ENCODE data around the gene SPATA2L. TPM values are rescaled to one million over a fixed set of nuclear protein-coding genes. Genes with fewer than 3 reads are reported as not detected.
A peak's percentile ranks its signal among the peaks of the same experiment; 100 is the strongest.

Gene SPATA2L
- total RNA-seq, 1 donor from 2014 or later, result 10.8 TPM

DNA sequence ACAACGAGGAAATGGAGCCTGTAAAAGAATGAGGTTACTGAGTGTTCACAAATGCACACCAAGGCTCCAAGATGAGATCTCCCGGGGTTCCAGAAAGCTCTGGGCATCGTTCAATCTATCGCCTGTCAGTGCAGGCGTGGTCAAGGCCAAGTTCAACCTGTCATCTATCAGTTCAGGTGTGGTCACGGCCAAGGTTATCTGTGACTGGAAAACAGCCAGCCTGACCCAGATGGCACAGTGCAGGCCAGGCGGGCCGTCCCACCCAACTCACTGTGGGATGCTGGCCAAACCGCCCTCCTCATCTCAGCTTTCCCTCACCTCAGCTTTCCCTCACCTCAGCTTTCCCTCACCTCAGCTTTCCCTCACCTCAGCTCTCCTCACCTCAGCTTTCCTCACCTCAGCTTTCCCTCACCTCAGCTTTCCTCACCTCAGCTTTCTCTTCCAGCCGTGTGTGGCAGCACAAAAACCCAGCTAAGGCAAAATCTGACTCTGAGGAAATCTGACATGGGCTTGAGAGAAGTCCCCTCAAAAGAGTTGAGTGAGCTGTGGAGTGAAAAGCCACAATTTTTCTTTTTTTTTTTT is 46.4 kb downstream of the SPATA2L start:
- peaks cover 9% of the 10 kb centered on the region for H3K4me1 Mint-ChIP-seq (ENCODE audit: low read depth, unreplicated experiment)

DNA sequence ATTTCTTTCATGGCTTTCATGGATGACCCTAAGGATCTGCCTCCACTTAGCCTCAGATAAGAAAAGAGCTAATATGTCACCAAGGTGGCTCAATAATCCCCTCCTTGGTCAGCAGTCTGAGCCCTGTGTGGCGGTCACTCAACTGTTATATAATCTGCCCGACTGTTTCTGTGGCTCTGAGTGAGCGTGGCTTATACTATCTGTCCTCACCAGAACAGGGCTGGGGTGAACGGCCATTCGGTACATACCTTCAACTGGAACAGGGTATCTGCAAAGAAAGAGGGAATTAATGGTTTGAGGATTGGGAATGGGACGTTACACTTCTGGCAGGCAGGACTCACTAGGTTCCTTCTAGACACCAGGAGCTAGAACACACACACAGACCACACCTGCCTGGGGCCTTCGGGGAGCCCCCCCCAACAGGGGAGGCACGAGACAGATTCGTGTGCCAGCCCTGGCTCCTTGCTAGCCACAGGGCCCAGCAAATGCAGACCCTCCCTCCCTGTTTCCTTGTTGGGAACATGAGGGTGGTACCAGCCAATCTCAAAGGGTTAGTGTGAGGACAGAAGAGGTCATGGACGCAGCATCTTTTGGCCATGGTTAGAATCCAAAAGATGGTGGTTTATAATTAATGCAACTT is 47.7 kb downstream of the SPATA2L start:
- Histone ChIP-seq H3K27me3 (ENCODE audit: insufficient read depth, low read length) (no peaks in the 10 kb centered on the region), H3K4me1 (ENCODE audit: insufficient read depth, low read length) (peaks cover 8% of the 10 kb centered on the region), H3K4me2 (ENCODE audit: low read length) (no peak overlapping the region), H3K79me2 (ENCODE audit: insufficient read depth, low read length) (peaks cover 62% of the 10 kb centered on the region), H3K9ac (ENCODE audit: low read length) (no peak overlapping the region), H4K20me1 (ENCODE audit: insufficient read depth, low read length) (peaks cover 48% of the 10 kb centered on the region), H3K27ac (ENCODE audit: low read depth, low read length) (no peak overlapping the region), H3K9me3 (ENCODE audit: insufficient read depth, low read depth, low read length) (no peaks in the 10 kb centered on the region), H2AFZ (ENCODE audit: low read depth, low read length) (no peak overlapping the region), H3K36me3 (ENCODE audit: insufficient read depth, low read length) (no peaks in the 10 kb centered on the region), H3K4me3 (ENCODE audit: insufficient read depth, low read depth, low read length) (no peak overlapping the region)
- FAIRE-seq (no peak), DNase-seq (ENCODE audit: low read depth) (no peak)
- Mint-ChIP-seq H3K27ac (ENCODE audit: unreplicated experiment) (no peak overlapping the region), H3K4me1 (ENCODE audit: low read depth, unreplicated experiment) (peaks cover 7% of the 10 kb centered on the region), H3K27me3 (ENCODE audit: low read depth, unreplicated experiment) (no peaks in the 10 kb centered on the region), H3K9me3 (ENCODE audit: unreplicated experiment) (no peaks in the 10 kb centered on the region), H3K4me3 (ENCODE audit: unreplicated experiment) (no peak overlapping the region), H3K36me3 (ENCODE audit: low read depth, unreplicated experiment) (peaks cover 6% of the 10 kb centered on the region)
- TF ChIP-seq EZH2 (IDR thresholded peaks at IDR 0.05; ENCODE audit: insufficient read depth, low read length), result no peak
- TF ChIP-seq, protein P1, sequence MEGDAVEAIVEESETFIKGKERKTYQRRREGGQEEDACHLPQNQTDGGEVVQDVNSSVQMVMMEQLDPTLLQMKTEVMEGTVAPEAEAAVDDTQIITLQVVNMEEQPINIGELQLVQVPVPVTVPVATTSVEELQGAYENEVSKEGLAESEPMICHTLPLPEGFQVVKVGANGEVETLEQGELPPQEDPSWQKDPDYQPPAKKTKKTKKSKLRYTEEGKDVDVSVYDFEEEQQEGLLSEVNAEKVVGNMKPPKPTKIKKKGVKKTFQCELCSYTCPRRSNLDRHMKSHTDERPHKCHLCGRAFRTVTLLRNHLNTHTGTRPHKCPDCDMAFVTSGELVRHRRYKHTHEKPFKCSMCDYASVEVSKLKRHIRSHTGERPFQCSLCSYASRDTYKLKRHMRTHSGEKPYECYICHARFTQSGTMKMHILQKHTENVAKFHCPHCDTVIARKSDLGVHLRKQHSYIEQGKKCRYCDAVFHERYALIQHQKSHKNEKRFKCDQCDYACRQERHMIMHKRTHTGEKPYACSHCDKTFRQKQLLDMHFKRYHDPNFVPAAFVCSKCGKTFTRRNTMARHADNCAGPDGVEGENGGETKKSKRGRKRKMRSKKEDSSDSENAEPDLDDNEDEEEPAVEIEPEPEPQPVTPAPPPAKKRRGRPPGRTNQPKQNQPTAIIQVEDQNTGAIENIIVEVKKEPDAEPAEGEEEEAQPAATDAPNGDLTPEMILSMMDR (IDR thresholded peaks at IDR 0.05; ENCODE audit: insufficient read depth, low read depth, low read length), result no peak

More for the DNA sequence above, 46.4 kb downstream of the SPATA2L start:
- Histone ChIP-seq H4K20me1 (ENCODE audit: insufficient read depth, low read length) (peaks cover 46% of the 10 kb centered on the region), H2AFZ (ENCODE audit: low read depth, low read length) (no peak overlapping the region), H3K27ac (ENCODE audit: low read depth, low read length) (no peak overlapping the region), H3K4me2 (ENCODE audit: low read length) (no peak overlapping the region), H3K79me2 (ENCODE audit: insufficient read depth, low read length) (peaks cover 76% of the 10 kb centered on the region), H3K4me3 (ENCODE audit: insufficient read depth, low read depth, low read length) (no peak overlapping the region), H3K27me3 (ENCODE audit: insufficient read depth, low read length) (no peaks in the 10 kb centered on the region), H3K9me3 (ENCODE audit: insufficient read depth, low read depth, low read length) (no peaks in the 10 kb centered on the region), H3K4me1 (ENCODE audit: insufficient read depth, low read length) (peaks cover 12% of the 10 kb centered on the region), H3K36me3 (ENCODE audit: insufficient read depth, low read length) (no peaks in the 10 kb centered on the region), H3K9ac (ENCODE audit: low read length) (no peak overlapping the region)
- H3K9me3 Mint-ChIP-seq (ENCODE audit: unreplicated experiment), result no peaks in the 10 kb centered on the region
- FAIRE-seq (no peak), DNase-seq (ENCODE audit: low read depth) (no peak)
- H3K27me3 Mint-ChIP-seq (ENCODE audit: low read depth, unreplicated experiment), result no peaks in the 10 kb centered on the region
- H3K27ac Mint-ChIP-seq (ENCODE audit: unreplicated experiment), result no peak overlapping the region
- peaks cover 5% of the 10 kb centered on the region for H3K36me3 Mint-ChIP-seq (ENCODE audit: low read depth, unreplicated experiment)
- H3K4me3 Mint-ChIP-seq (ENCODE audit: unreplicated experiment), result peak overlapping the region; percentile 85
- TF ChIP-seq, protein P1 (IDR thresholded peaks at IDR 0.05; ENCODE audit: insufficient read depth, low read depth, low read length), result no peak
- no peak for TF ChIP-seq EZH2 (IDR thresholded peaks at IDR 0.05; ENCODE audit: insufficient read depth, low read length)

DNA sequence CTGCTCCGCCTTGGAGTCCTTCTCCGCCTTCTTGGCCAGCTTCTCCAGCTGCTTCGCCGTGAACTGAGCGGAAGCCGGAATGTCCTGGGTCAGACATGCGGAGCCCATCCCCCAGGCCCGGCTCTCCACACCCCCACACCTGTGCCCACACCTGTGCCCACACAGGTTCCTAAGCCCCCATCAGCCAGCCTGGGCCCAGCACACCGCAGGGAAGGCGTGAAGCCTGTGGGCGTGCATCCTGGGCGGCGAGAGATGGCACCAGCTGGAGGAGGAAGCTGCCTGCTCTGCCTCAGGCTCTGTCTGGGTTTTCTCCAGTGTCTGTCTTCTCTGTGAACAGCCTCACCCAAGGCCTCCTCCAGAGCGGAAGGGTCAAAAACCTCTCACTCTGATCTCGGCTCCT is 49.9 kb downstream of the SPATA2L start:
- Histone ChIP-seq H3K9me3 (ENCODE audit: insufficient read depth, low read depth, low read length) (no peaks in the 10 kb centered on the region), H3K79me2 (ENCODE audit: insufficient read depth, low read length) (peaks cover 47% of the 10 kb centered on the region), H3K4me2 (ENCODE audit: low read length) (no peak overlapping the region), H4K20me1 (ENCODE audit: insufficient read depth, low read length) (peaks cover 52% of the 10 kb centered on the region), H3K27me3 (ENCODE audit: insufficient read depth, low read length) (no peaks in the 10 kb centered on the region), H2AFZ (ENCODE audit: low read depth, low read length) (no peak overlapping the region), H3K4me1 (ENCODE audit: insufficient read depth, low read length) (peaks cover 2% of the 10 kb centered on the region), H3K9ac (ENCODE audit: low read length) (no peak overlapping the region), H3K36me3 (ENCODE audit: insufficient read depth, low read length) (no peaks in the 10 kb centered on the region), H3K4me3 (ENCODE audit: insufficient read depth, low read depth, low read length) (no peak overlapping the region), H3K27ac (ENCODE audit: low read depth, low read length) (no peak overlapping the region)
- no peak overlapping the region for H3K27ac Mint-ChIP-seq (ENCODE audit: unreplicated experiment)
- H3K36me3 Mint-ChIP-seq (ENCODE audit: low read depth, unreplicated experiment), result peaks cover 9% of the 10 kb centered on the region
- no peak for DNase-seq (ENCODE audit: low read depth)
- TF ChIP-seq, protein P1 (IDR thresholded peaks at IDR 0.05; ENCODE audit: insufficient read depth, low read depth, low read length), result no peak
- TF ChIP-seq EZH2 (IDR thresholded peaks at IDR 0.05; ENCODE audit: insufficient read depth, low read length), result no peak
- no peak overlapping the region for H3K4me3 Mint-ChIP-seq (ENCODE audit: unreplicated experiment)
- H3K4me1 Mint-ChIP-seq (ENCODE audit: low read depth, unreplicated experiment), result peaks cover 4% of the 10 kb centered on the region
- H3K9me3 Mint-ChIP-seq (ENCODE audit: unreplicated experiment), result no peaks in the 10 kb centered on the region
- no peaks in the 10 kb centered on the region for H3K27me3 Mint-ChIP-seq (ENCODE audit: low read depth, unreplicated experiment)
- FAIRE-seq, result no peak
